ENCODE data around the gene HMCN2. TPM values are rescaled to one million over a fixed set of nuclear protein-coding genes. Genes with fewer than 3 reads are reported as not detected.

Gene HMCN2, protein sequence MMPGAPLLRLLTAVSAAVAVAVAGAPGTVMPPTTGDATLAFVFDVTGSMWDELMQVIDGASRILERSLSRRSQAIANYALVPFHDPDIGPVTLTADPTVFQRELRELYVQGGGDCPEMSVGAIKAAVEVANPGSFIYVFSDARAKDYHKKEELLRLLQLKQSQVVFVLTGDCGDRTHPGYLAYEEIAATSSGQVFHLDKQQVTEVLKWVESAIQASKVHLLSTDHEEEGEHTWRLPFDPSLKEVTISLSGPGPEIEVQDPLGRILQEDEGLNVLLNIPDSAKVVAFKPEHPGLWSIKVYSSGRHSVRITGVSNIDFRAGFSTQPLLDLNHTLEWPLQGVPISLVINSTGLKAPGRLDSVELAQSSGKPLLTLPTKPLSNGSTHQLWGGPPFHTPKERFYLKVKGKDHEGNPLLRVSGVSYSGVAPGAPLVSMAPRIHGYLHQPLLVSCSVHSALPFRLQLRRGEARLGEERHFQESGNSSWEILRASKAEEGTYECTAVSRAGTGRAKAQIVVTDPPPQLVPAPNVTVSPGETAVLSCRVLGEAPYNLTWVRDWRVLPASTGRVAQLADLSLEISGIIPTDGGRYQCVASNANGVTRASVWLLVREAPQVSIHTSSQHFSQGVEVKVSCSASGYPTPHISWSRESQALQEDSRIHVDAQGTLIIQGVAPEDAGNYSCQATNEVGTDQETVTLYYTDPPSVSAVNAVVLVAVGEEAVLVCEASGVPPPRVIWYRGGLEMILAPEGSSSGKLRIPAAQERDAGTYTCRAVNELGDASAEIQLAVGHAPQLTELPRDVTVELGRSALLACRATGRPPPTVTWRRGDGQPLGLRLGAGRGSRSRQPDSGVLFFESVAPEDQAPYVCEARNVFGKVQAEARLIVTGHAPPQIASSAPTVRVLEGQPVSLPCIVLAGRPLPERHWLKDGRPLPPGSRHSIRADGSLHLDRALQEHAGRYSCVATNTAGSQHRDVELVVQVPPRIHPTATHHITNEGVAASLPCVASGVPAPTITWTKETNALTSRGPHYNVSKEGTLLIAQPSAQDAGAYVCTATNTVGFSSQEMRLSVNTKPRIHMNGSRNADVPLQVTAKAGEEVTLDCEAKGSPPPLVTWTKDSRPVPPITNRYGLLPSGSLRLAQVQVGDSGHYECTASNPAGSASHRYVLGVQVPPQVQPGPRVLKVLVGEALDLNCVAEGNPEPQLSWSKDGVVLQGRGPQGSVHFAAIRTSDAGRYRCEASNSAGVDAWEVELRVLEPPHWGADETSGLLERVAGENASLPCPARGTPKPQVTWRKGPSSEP (N-terminal part only)
- 10 to 100 TPM in 1 of 5 donors, 1 to 10 TPM in 4; 1.7 to 21.1 (median 7.5) TPM for total RNA-seq
- 1 to 10 TPM; 1.1 to 7.3 (median 1.2) TPM for polyA plus RNA-seq
- long read RNA-seq, donor 1 = 0 reads
- long read RNA-seq, donor 2 = 0 reads
- long read RNA-seq, donor 3 = 0 reads
- long read RNA-seq, donor 4 = 0 reads
- long read RNA-seq, donor 5 = 0 reads
- long read RNA-seq, donor 6 = 0 reads
- long read RNA-seq, donor 7 = 0 reads
- long read RNA-seq, donor 8 = 0 reads
- long read RNA-seq, donor 9 = 0 reads
- long read RNA-seq, donor 10 = 0 reads

- Histone ChIP-seq H3K9me3 (no peaks in the 10 kb centered on the region), H3K4me1 (peaks cover 10 to 30% (median 19%) of the 10 kb centered on the region in 4 donors), H3K4me3 (peak within 1 kb of the TSS; percentile 32 to 45 (median 40)), H3K36me3 (no peaks in the 10 kb centered on the region), H3K27me3 (peaks cover 0 to 75% (median 43%) of the 10 kb centered on the region in 3 donors), H3K27ac (peak within 1 kb of the TSS in 3 of 5 donors; percentile 47 to 77 (median 66))
- WGBS, 5 donors = 0 to 2% (median 1%) methylated on average over 15 to 86 of the region's 89 CpGs
- TF ChIP-seq POLR2A (IDR thresholded peaks at IDR 0.05) = no peak
- peak in 2 of 3 donors; percentile 7 to 17 for TF ChIP-seq POLR2AphosphoS5 (IDR thresholded peaks at IDR 0.05)
- TF ChIP-seq CTCF (IDR thresholded peaks at IDR 0.05) = no peak
- TF ChIP-seq EP300 (IDR thresholded peaks at IDR 0.05) = no peak
- peak in 1 of 2 donors; percentile 59 for DNase-seq
- intact Hi-C loops (cut with DNase I; ENCODE audit: low total_unique reads) = no loop called here
Observed at GRCh38 chr9:130265431-130266235, at the start of gene HMCN2. TSS of gene HMCN2 (plus strand) at chr9:130265760. CDS start at chr9:130265879, 119 bp downstream.

- DNase-seq = no peak
- Histone ChIP-seq H3K4me3 (no peak overlapping the region), H3K27ac (no peak overlapping the region), H3K36me3 (peaks cover 0 to 20% (median 10%) of the 10 kb centered on the region in 4 donors), H3K9me3 (no peaks in the 10 kb centered on the region), H3K27me3 (no peaks in the 10 kb centered on the region), H3K4me1 (peaks cover 3 to 56% (median 23%) of the 10 kb centered on the region in 4 donors)
- intact Hi-C loops (cut with DNase I; ENCODE audit: low total_unique reads) = no loop called here
- WGBS, 5 donors = 88 to 95% (median 90%) methylated on average over 10 of the region's 10 CpGs
- TF ChIP-seq POLR2AphosphoS5 (IDR thresholded peaks at IDR 0.05) (no peak), POLR2A (IDR thresholded peaks at IDR 0.05) (no peak), EP300 (IDR thresholded peaks at IDR 0.05) (no peak), CTCF (IDR thresholded peaks at IDR 0.05) (no peak)
Observed at GRCh38 chr9:130217838-130218237, 47.7 kb upstream of the HMCN2 start.

GRCh38 chr9:130219661-130220096, 45.9 kb upstream of the HMCN2 start:
- H3K27me3 ChIP-seq = no peaks in the 10 kb centered on the region
- peaks cover 3 to 42% (median 19%) of the 10 kb centered on the region in 4 donors for H3K4me1 ChIP-seq
- no peak overlapping the region for H3K4me3 ChIP-seq
- TF ChIP-seq CTCF (IDR thresholded peaks at IDR 0.05) (no peak), POLR2AphosphoS5 (IDR thresholded peaks at IDR 0.05) (no peak), EP300 (IDR thresholded peaks at IDR 0.05) (no peak), POLR2A (IDR thresholded peaks at IDR 0.05) (no peak)
- intact Hi-C loops (cut with DNase I; ENCODE audit: low total_unique reads) = no loop called here
- H3K36me3 ChIP-seq = peaks cover 0 to 28% (median 12%) of the 10 kb centered on the region in 4 donors
- no peak for DNase-seq
- 71 to 86% (median 81%) methylated on average over 10 to 16 of the region's 16 CpGs for WGBS, 5 donors
- H3K27ac ChIP-seq = peak overlapping the region in 4 of 5 donors; percentile 26 to 75 (median 48)
- no peaks in the 10 kb centered on the region for H3K9me3 ChIP-seq

Data from stomach (tissue), 19 donors.